ENCODE results near the gene TBC1D22A. TPM values are rescaled to one million over a fixed set of nuclear protein-coding genes. Genes with fewer than 3 reads are reported as not detected.

Gene TBC1D22A
- total RNA-seq, 1 donor from 2014 or later = 33.0 TPM

DNA sequence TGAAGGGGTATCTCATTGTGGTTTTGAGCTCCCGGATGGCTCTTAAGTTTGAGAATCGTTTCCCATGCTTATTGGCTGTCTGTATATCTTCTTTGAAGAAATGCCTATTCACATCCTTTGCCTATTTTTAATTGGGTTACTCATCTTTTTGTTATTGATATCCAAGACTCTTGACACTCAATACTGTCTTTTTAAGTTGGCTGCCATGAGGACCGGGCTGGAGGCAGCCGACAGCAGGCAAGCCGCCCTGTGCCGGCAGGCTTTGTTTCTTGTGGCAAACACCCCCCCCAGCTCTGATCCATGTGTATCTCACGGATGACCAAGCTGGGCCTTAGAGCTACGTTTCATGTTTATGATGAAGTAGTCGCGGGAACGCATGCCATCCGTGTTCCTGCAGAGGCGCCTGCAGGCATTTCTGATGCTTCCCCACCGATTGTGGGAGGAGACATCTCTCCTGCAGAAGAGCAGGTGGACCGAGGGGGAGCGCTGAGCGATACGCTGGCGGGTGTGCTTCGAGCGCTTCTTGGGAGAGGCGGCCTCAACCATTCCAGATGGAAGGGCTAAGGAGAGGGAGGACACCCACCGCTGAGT lies 95.8 kb downstream of the TBC1D22A start:
- no peak for DNase-seq (ENCODE audit: low spot score)

- no peak for DNase-seq (ENCODE audit: low spot score)
Observed at GRCh38 chr22:46860562-46860961, 98.1 kb downstream of the TBC1D22A start.

- DNase-seq (ENCODE audit: low spot score) = no peak
Observed at GRCh38 chr22:46861468-46862367, 99.3 kb downstream of the TBC1D22A start.

DNA sequence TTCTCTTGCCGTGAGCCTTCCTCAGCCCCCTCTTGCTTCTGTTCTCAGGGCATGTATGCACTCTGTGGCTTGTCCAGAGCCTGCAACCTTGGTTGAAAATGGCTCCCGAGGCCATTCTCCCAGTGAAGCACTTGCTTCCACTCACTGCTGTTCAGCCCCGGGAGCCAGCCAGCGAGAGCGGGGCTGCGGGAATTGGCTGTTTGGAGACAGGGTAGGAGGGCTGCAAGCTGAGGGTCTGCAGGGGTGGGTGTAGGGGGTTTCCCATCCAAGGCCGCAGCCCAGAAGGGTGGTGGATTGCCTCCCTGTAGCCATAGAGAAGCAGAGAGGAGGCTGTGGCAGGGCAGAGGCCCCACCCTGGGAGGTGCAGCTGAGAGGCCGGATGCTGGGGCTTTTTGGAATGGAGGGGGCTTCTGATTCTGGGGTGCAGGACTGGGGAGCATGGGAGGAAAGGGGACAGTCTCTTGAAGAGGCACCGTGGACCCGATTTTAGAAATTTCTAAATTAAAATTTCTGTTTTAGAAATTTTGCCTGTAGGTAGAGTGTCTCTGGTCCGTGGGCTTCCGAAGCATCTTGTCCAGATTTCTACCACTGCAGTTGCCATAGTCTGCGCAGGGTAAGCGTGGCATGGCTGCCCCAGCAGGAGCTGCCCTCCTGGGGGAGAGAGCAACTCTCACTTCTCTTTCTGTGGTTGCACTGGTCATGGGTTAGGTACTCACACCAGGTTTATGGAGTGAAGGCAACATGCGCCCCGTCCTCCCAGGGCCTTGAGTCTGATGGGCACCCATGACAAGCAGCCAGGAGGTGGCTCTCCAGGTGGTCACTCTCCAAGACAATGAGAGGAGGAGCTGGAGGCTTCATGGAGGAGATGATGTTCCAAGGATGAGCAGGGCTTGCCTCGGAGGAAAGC lies 100.2 kb downstream of the TBC1D22A start:
- no peak for DNase-seq (ENCODE audit: low spot score)

DNA sequence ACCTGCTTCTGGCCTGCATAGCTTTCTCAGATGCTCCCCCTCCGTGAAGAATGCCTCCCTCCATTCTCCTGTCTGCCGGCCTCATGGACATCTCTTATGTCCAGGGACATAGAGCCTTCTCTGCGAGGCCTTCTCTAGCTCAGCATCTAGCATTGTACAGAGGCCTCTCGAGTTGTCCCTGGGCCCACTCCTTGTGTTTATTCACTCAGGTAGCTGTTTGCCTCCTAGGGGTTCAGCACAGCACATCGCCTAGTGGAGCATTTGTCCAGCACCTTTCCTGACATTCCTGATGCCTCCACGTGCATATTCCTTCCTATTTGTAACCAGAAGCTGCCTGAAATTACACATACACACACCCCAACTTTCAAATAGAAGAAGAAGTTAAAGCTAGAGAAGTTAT lies 101.3 kb downstream of the TBC1D22A start:
- no peak for DNase-seq (ENCODE audit: low spot score)

- no peak for DNase-seq (ENCODE audit: low spot score)
Observed at GRCh38 chr22:46864314-46865051, 102.0 kb downstream of the TBC1D22A start.

- DNase-seq (ENCODE audit: low spot score) = no peak
Observed at GRCh38 chr22:46865052-46865434, 102.6 kb downstream of the TBC1D22A start.

- no peak for DNase-seq (ENCODE audit: low spot score)
Observed at GRCh38 chr22:46865642-46866041, 103.2 kb downstream of the TBC1D22A start.

- DNase-seq (ENCODE audit: low spot score) = no peak
Observed at GRCh38 chr22:46866591-46866990, 104.1 kb downstream of the TBC1D22A start.

DNA sequence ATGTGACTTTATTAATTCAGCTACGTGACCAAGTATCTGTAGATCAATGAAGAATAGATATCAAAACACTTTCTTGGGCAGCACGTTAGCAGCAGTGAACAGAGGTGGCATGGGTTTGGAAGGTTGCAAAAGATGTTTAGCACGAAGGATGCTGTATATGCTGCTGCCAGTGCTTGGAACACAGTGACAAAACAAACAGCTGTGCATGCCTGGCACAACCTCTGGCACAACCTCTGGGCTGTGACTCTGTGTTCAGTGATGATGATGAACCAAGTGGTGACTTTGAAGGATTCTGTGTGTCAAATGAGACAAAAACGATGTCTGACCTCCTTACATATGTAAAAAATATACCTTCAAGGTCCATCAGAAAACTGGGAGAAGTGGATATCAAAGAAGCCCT lies 104.7 kb downstream of the TBC1D22A start:
- no peak for DNase-seq (ENCODE audit: low spot score)

GRCh38 chr22:46869329-46869728 lies 106.9 kb downstream of the TBC1D22A start:
- DNase-seq (ENCODE audit: low spot score) = no peak

- DNase-seq (ENCODE audit: low spot score) = no peak
Observed at GRCh38 chr22:46869831-46870441, 107.5 kb downstream of the TBC1D22A start.

DNA sequence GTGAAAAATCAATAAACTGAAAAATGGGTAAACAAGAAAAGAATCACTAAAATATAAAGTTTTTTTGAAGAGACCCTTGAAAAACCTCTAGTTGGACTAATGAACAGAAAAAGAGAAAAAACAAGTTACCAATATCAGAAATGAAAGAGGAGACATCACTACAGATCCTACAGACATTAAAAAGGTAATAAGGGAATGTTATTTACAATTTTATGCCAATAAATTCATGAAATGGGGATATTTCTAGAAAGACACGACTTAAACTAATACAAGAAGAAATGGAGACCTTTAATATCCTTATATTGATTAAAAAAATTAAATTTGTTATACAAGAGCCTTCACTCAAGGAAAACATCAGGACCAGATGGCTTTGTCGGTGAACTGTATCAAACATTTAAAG lies 109.4 kb downstream of the TBC1D22A start:
- no peak for DNase-seq (ENCODE audit: low spot score)

DNA sequence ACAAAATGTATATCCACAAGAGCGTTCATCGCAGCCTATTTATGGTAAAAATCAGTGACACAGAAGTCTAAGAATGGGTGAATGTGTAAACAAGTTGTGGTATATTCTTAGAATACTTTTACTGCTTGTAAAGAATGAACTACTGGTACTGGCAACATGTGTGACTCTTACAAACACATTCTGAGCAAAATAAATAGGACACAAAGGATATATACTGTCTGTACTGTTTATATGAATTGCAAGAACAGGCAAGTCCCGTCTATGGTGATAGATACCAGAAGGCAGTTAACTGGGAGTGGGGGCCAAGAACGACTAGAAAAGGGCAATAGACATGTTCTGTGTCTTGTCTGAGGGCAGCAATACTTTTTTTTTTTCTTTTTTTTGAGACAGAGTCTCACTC lies 112.6 kb downstream of the TBC1D22A start:
- DNase-seq (ENCODE audit: low spot score) = no peak

GRCh38 chr22:46876357-46876934 lies 114.0 kb downstream of the TBC1D22A start:
- no peak for DNase-seq (ENCODE audit: low spot score)

DNA sequence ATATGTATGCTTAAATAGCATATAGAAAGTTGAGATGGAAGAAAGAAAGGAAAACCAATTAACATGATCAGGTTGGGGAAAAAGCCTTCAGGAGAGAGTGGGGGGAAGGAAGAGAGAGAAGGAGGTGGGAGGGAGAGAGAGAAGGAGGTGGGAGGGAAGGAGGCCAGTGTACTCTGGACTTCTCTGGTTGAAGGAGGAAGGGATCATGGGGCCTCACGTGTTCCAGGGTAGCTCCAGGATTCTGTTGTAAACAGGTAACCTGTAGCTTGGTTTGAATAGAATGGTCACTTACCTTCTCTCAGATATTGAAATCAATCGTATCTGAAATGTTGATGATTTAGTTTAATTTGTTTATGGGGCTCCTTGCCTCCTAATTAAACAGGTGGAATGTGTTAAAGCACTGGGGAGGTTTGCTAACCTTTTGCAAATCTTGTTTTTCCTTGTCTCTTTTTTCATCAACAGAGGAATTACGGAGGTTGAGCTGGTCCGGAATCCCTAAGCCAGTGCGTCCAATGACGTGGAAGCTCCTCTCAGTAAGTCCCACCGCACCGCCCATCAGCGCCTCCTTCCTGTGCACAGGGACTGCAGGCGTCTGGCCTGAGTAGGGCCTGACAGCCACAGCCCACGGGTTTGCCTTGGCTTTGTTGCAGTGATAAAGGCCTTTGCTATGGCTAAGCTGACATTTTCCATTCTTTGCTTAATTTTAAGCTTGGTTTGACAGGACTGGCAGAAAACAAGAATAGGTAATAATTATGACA lies 115.9 kb downstream of the TBC1D22A start:
- DNase-seq (ENCODE audit: low spot score) = no peak

GRCh38 chr22:46879083-46879482 lies 116.6 kb downstream of the TBC1D22A start:
- DNase-seq (ENCODE audit: low spot score) = no peak

DNA sequence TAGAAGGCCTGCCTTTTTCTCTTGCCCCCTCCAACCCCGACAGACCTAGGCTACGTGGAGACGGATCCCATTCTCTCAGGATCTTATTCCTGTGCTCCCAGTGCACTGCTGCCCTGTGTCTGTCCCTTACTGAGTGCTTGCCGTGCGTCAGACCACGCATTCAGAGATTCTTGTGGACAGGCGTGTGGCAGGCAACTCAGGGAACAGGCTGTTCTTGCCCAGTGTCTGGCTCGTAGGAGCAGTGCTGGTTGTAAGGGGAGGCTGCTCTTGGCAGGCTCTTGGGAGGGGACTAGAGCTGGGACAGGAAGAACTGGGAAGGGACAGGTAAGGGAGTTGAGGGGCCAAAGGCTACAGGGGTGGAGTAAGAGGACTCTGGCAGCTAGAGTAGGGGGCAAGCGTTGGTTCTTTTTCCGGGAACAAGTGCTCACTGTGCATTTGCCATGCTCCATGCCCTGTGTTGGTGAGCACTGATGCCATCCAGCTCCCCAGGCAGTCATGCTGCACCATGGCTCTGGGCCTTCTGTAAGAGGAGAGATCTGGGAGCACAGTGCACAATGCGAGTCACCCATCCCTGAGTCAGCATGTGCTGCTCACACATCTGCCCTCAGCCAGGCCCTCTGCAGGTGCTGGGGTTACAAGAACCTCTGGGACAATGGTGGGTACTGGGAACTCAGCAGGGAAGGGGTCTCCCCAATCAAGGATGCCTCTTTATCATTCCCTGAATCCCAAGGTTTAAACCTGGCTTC lies 119.1 kb downstream of the TBC1D22A start:
- DNase-seq (ENCODE audit: low spot score) = no peak
